H1 (cell line): ENCODE results near the gene ATP13A3. TPM values are rescaled to one million over a fixed set of nuclear protein-coding genes. Genes with fewer than 3 reads are reported as not detected.

ENCODE experiments used
- CTCF ChIA-PET: fragments of 300-600 bp; sonication (Branson Sonifier 250); formaldehyde crosslinking; loops from one replicate; lab custom pipeline; 2021; ENCODE audit not compliant: partially characterized antibody; lab: Charles Lee
- POLR2A ChIA-PET: fragments of 300-600 bp; sonication (Branson Sonifier 250); formaldehyde crosslinking; loops from one replicate; lab custom pipeline; 2021; ENCODE audit warnings: inconsistent platforms; ENCODE audit not compliant: partially characterized antibody; lab: Charles Lee
- DNase-seq, 2 experiments: peaks; one replicate each; pipeline versions ENCODE4 v3.0.0 to v3.0.0-alpha.2; 2010 to 2022; ENCODE audit warnings: low spot score in 2 of 2, low read depth in 1 of 2, mixed read lengths in 1 of 2
- FAIRE-seq: peaks from 2 replicates; lab custom pipeline; 2011; peaks lifted over from hg19 to GRCh38; lab: Jason Lieb, UNC
- H2AFZ ChIP-seq: 2 replicates; pipeline ENCODE4 v1.8.1; 2012; ENCODE audit warnings: low read length, inconsistent platforms
- H2AK5ac ChIP-seq: 2 replicates; pipeline ENCODE4 v1.6.1; 2013; ENCODE audit warnings: low read depth, low read length
- H2BK120ac ChIP-seq: replicated peaks from 2 replicates; pipeline ENCODE3; 2013; ENCODE audit warnings: low read depth, low read length, inconsistent platforms
- H2BK12ac ChIP-seq: 2 replicates; pipeline ENCODE4 v1.6.1; 2013; ENCODE audit warnings: low read depth, low read length
- H2BK15ac ChIP-seq: 2 replicates; pipeline ENCODE4 v1.6.1; 2013; ENCODE audit warnings: low read length
- H2BK20ac ChIP-seq: 2 replicates; pipeline ENCODE4 v1.6.1; 2013; ENCODE audit warnings: low read length
- H2BK5ac ChIP-seq: 2 replicates; pipeline ENCODE4 v1.6.1; 2013; ENCODE audit warnings: low read depth, low read length
- H3K14ac ChIP-seq: 2 replicates; pipeline ENCODE4 v1.6.1; 2013; ENCODE audit warnings: inconsistent platforms; ENCODE audit not compliant: insufficient read length
- H3K18ac ChIP-seq: 2 replicates; pipeline ENCODE4 v1.6.1; 2013; ENCODE audit warnings: low read length; ENCODE audit errors: extremely low read depth
- H3K23ac ChIP-seq: 2 replicates; pipeline ENCODE4 v1.6.1; 2013; ENCODE audit warnings: inconsistent platforms; ENCODE audit not compliant: insufficient read length
- H3K23me2 ChIP-seq: 2 replicates; pipeline ENCODE4 v1.6.1; 2013; ENCODE audit warnings: low read depth, low read length
- H3K27ac ChIP-seq: 2 replicates; pipeline ENCODE4 v1.6.1; 2011; ENCODE audit warnings: low read depth, low read length, inconsistent platforms
- H3K27me3 ChIP-seq, 4 experiments: replicated peaks in 1 of 4; 1 replicate in 1 of 4; 2 replicates in 3 of 4; pipeline versions ENCODE4 v1.6.1 to v1.8.1; 2011 to 2013; ENCODE audit warnings: low read length in 3 of 4, mild to moderate bottlenecking in 3 of 4, inconsistent platforms in 2 of 4, mixed read lengths in 2 of 4, moderate library complexity in 1 of 4; ENCODE audit not compliant: control insufficient read depth in 3 of 4, insufficient read depth in 3 of 4; ENCODE audit errors: extremely low read depth in 1 of 4
- H3K36me3 ChIP-seq, 4 experiments: 2 replicates each; pipeline versions ENCODE4 v1.6.1 to v1.8.1; 2011 to 2013; ENCODE audit warnings: mild to moderate bottlenecking in 4 of 4, low read length in 3 of 4, moderate library complexity in 2 of 4, control low read depth in 1 of 4, inconsistent platforms in 1 of 4; ENCODE audit not compliant: insufficient read depth in 4 of 4, control insufficient read depth in 2 of 4
- H3K4ac ChIP-seq: replicated peaks from 2 replicates; pipeline ENCODE3; 2013; ENCODE audit warnings: low read length, low read depth, mixed read lengths, inconsistent platforms; ENCODE audit not compliant: insufficient read length
- H3K4me1 ChIP-seq, 4 experiments: replicated peaks in 1 of 4; 1 replicate in 1 of 4; 2 replicates in 3 of 4; pipeline versions ENCODE4 v1.6.1 to v1.8.1; 2011 to 2013; ENCODE audit warnings: low read length in 3 of 4, inconsistent platforms in 2 of 4, mixed read lengths in 1 of 4; ENCODE audit not compliant: insufficient read depth in 4 of 4, control insufficient read depth in 3 of 4
- H3K4me2 ChIP-seq, 2 experiments: 2 replicates each; pipeline versions ENCODE4 v1.6.1 to v1.8.1; 2011 to 2013; ENCODE audit warnings: low read depth in 2 of 2, low read length in 2 of 2, control low read depth in 1 of 2, inconsistent platforms in 1 of 2, mild to moderate bottlenecking in 1 of 2; ENCODE audit not compliant: insufficient read depth in 1 of 2
- H3K4me3 ChIP-seq, 4 experiments: fragments of 200-600, 300-600 bp in 1 of 4; sonication (generic), shearing (Covaris generic), sonication (Bioruptor Twin) in 1 of 4; 2 replicates each; pipeline versions ENCODE4 v1.5.1 to v1.8.1; 2011 to 2016; ENCODE audit warnings: low read length in 4 of 4, low read depth in 3 of 4, control low read depth in 2 of 4, inconsistent platforms in 2 of 4, mild to moderate bottlenecking in 2 of 4, mixed read lengths in 1 of 4, moderate library complexity in 1 of 4; ENCODE audit not compliant: insufficient read depth in 2 of 4; ENCODE audit errors: extremely low read depth in 1 of 4
- H3K56ac ChIP-seq: replicated peaks from 2 replicates; pipeline ENCODE3; 2013; ENCODE audit warnings: low read depth, mild to moderate bottlenecking, mixed read lengths, low read length, inconsistent platforms; ENCODE audit not compliant: insufficient read length
- H3K79me1 ChIP-seq: 2 replicates; pipeline ENCODE4 v1.6.1; 2013; ENCODE audit warnings: low read depth, low read length, control low read depth
- H3K79me2 ChIP-seq, 2 experiments: 2 replicates each; pipeline versions ENCODE4 v1.6.1 to v1.8.1; 2012 to 2013; ENCODE audit warnings: low read length in 2 of 2, mild to moderate bottlenecking in 2 of 2, inconsistent platforms in 1 of 2; ENCODE audit not compliant: insufficient read depth in 2 of 2, control insufficient read depth in 1 of 2
- H3K9ac ChIP-seq, 4 experiments: replicated peaks in 1 of 4; 1 replicate in 1 of 4; 2 replicates in 3 of 4; pipeline versions ENCODE4 v1.6.1 to v1.8.1; 2011 to 2013; ENCODE audit warnings: low read depth in 3 of 4, low read length in 3 of 4, control low read depth in 2 of 4, mild to moderate bottlenecking in 2 of 4, moderate library complexity in 2 of 4, inconsistent platforms in 1 of 4; ENCODE audit errors: extremely low read depth in 1 of 4
- H3K9me3 ChIP-seq, 2 experiments: 2 replicates each; pipeline versions ENCODE4 v1.6.1 to v1.8.1; 2012 to 2013; ENCODE audit warnings: mild to moderate bottlenecking in 2 of 2, moderate library complexity in 2 of 2, control low read depth in 1 of 2, inconsistent platforms in 1 of 2, low read depth in 1 of 2, low read length in 1 of 2, mixed read lengths in 1 of 2; ENCODE audit not compliant: insufficient read depth in 2 of 2
- H4K20me1 ChIP-seq, 2 experiments: replicated peaks in 1 of 2; 2 replicates each; pipeline versions ENCODE3 to v1.8.1; 2011 to 2013; ENCODE audit warnings: inconsistent platforms in 2 of 2, low read length in 2 of 2, mild to moderate bottlenecking in 1 of 2; ENCODE audit not compliant: insufficient read depth in 2 of 2, control insufficient read depth in 1 of 2
- H4K5ac ChIP-seq: 2 replicates; pipeline ENCODE4 v1.6.1; 2013; ENCODE audit warnings: low read length, low read depth, mixed read lengths, inconsistent platforms; ENCODE audit not compliant: insufficient read length
- H4K8ac ChIP-seq: 2 replicates; pipeline ENCODE4 v1.8.0; 2013; ENCODE audit warnings: mild to moderate bottlenecking, moderate library complexity, low read length, inconsistent platforms; ENCODE audit not compliant: insufficient read depth; ENCODE audit errors: extremely low read depth
- H4K91ac ChIP-seq: replicated peaks from 2 replicates; pipeline ENCODE3; 2013; ENCODE audit warnings: low read length, mixed read lengths, inconsistent platforms; ENCODE audit not compliant: insufficient read length
- ASH2L ChIP-seq: fragments of 200-600, 300-600 bp; sonication (generic); IDR thresholded peaks from one replicate; pipeline ENCODE4 v1.7.1; 2017; ENCODE audit warnings: low read length
- WGBS, 2 experiments: shearing (Covaris generic) in 1 of 2; methylation state at CpG; one replicate each; pipeline versions ENCODE4 v1.1.6 to v1.1.7; 2013 to 2015; ENCODE audit warnings: low lambda C conversion rate in 2 of 2, mixed read lengths in 2 of 2, inconsistent platforms in 1 of 2, low coverage in 1 of 2, missing lambda C conversion rate in 1 of 2; ENCODE audit not compliant: insufficient replicate concordance in 2 of 2, insufficient coverage in 1 of 2, insufficient read length in 1 of 2; ENCODE audit errors: extremely low coverage in 1 of 2, missing lambda C conversion rate in 1 of 2; 5-methylcytosine and 5-hydroxymethylcytosine counted together
- polyA plus RNA-seq, 7 experiments: library from polyadenylated mRNA; depleted of rRNA in 3 of 7; stranded (reverse) in 5 of 7; unstranded in 2 of 7; fragments of >200 nt in 5 of 7; fragments of 200-250 nt in 2 of 7; gene quantifications; 1 replicate in 5 of 7; 2 replicates in 1 of 7; 4 replicates in 1 of 7; pipeline versions ENCODE4 v1.2.1 to v1.2.3, GENCODE V29; 2011 to 2013; ENCODE audit warnings: missing spikeins in 2 of 7, mixed read lengths in 2 of 7
- total RNA-seq: library from RNA; stranded (reverse); fragmentation: NEBNext Ultra II Directional; extraction: Animal tissue kit (Norgen Biotek cat#: 25700); gene quantifications from 2 replicates; pipeline ENCODE4 v1.2.1, GENCODE V29; 2021

The ATP13A3 gene
- total and polyA plus RNA-seq, 2 of the 8 experiments (the other 6 are each of a cell fraction or from before 2014, with no cell fraction given) = 18.6 to 92.2 TPM

DNA sequence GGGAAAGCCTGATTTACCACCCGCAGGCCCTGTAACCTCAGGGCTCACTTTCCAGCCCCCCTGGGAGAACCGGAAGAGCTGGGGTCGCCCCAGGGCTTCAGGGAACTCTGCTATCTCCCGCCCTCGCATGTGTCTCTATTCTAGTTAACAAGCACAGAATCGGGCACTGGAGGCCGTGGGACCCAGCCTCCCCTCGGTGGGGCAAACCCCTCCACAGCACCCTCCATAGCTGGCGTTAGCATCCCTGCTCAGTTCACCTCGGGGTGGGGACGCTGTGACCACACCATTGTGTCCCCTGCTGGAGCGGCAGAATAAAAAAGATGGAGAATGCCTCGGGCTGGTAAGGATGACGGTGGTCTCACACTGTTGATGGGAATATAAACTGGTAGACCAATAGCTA lies 113.8 kb downstream of the ATP13A3 start:
- Histone ChIP-seq H3K9ac (no peak overlapping the region), H2BK12ac (no peak overlapping the region), H3K79me1 (no peaks in the 10 kb centered on the region), H3K56ac (no peak overlapping the region), H2AFZ (no peak overlapping the region), H3K4me1 (peaks cover under 1 to 29% (median 11%) of the 10 kb centered on the region in 4 experiments), H3K27ac (no peak overlapping the region), H3K14ac (no peak overlapping the region), H3K18ac (no peak overlapping the region), H3K23ac (no peak overlapping the region), H3K4ac (no peak overlapping the region), H4K91ac (no peak overlapping the region), H3K4me2 (no peak overlapping the region), H2BK5ac (no peak overlapping the region), H3K23me2 (peaks cover 2% of the 10 kb centered on the region; the same call in 1 of the 2 replicates), H4K20me1 (no peaks in the 10 kb centered on the region), H2AK5ac (no peak overlapping the region), H3K36me3 (no peaks in the 10 kb centered on the region), H3K9me3 (no peaks in the 10 kb centered on the region), H4K8ac (no peak overlapping the region), H2BK20ac (no peak overlapping the region), H2BK15ac (no peak overlapping the region), H3K27me3 (peaks cover 0 to 10% (median 2%) of the 10 kb centered on the region in 4 experiments; a peak in 3 of 7 replicates), H4K5ac (no peak overlapping the region), H3K4me3 (no peak overlapping the region), H2BK120ac (no peak overlapping the region), H3K79me2 (no peaks in the 10 kb centered on the region)
- 91% methylated on average over 14 of the region's 14 CpGs; no CpG with 5 or more reads in 1 of the 2 experiments for WGBS, 2 experiments
- TF ChIP-seq ASH2L = no peak
- FAIRE-seq (no peak), DNase-seq (no peak)
- ChIA-PET CTCF (interaction anchor here (1.0 kb wide), 1 partner anchor 15 kb away, joined by 4 read pairs; no protein-coding TSS in a partner anchor), POLR2A (interaction anchor here (1.0 kb wide), 1 partner anchor 131 kb away, joined by 4 read pairs; no protein-coding TSS in a partner anchor)
